B cell (primary cell): ENCODE measurements around the gene SERP1.

Experiments
- CTCF ChIP-seq: fragments of 200-600 bp; IDR thresholded peaks from one replicate; pipeline ENCODE4 v1.8.0; 2022; ENCODE audit warnings: antibody characterized with exemption, mild to moderate bottlenecking
- EZH2 ChIP-seq: IDR thresholded peaks from 2 replicates; pipeline ENCODE4 v1.6.1; 2012; ENCODE audit warnings: borderline replicate concordance, low read depth, mild to moderate bottlenecking, moderate library complexity, low read length; ENCODE audit not compliant: insufficient read depth, poor library complexity, severe bottlenecking

- no peak for TF ChIP-seq CTCF
- TF ChIP-seq EZH2: no peak
These were observed 41.8 kb downstream of the SERP1 start for GRCh38 chr3:150504483-150504882.
